Liver (tissue), 9 donors: ENCODE measurements around the gene MED12. TPM values are rescaled to one million over a fixed set of nuclear protein-coding genes. Genes with fewer than 3 reads are reported as not detected.

ENCODE experiments used
- DNase-seq: peaks from one replicate; pipeline ENCODE4 v3.0.0-alpha.2; 2017; ENCODE audit warnings: low spot score
- H3K27ac ChIP-seq, 2 donors: one replicate each; pipeline ENCODE4 v1.7.0; 2013; ENCODE audit warnings: inconsistent platforms in 2 of 2, low read length in 2 of 2, control low read depth in 1 of 2, low read depth in 1 of 2, mild to moderate bottlenecking in 1 of 2
- H3K27me3 ChIP-seq, 4 donors: one replicate each; pipeline versions ENCODE4 v1.6.1 to v1.7.0; 2013; ENCODE audit warnings: low read length in 3 of 4, inconsistent platforms in 1 of 4, mild to moderate bottlenecking in 1 of 4, moderate library complexity in 1 of 4; ENCODE audit not compliant: control insufficient read depth in 4 of 4, insufficient read depth in 4 of 4
- H3K36me3 ChIP-seq, 4 donors: one replicate each; pipeline versions ENCODE4 v1.6.1 to v1.7.0; 2013; ENCODE audit warnings: low read length in 3 of 4, mild to moderate bottlenecking in 3 of 4, low read depth in 1 of 4, moderate library complexity in 1 of 4; ENCODE audit not compliant: control insufficient read depth in 4 of 4, insufficient read depth in 3 of 4
- H3K4me1 ChIP-seq, 4 donors: one replicate each; pipeline versions ENCODE4 v1.6.1 to v1.7.0; 2013; ENCODE audit warnings: low read length in 3 of 4, mild to moderate bottlenecking in 3 of 4, moderate library complexity in 1 of 4; ENCODE audit not compliant: control insufficient read depth in 4 of 4, insufficient read depth in 4 of 4
- H3K4me3 ChIP-seq, 3 donors: one replicate each; pipeline versions ENCODE4 v1.6.1 to v1.7.0; 2013; ENCODE audit warnings: low read length in 3 of 3, control low read depth in 1 of 3, low read depth in 1 of 3, mild to moderate bottlenecking in 1 of 3
- H3K9ac ChIP-seq, 2 donors: one replicate each; pipeline ENCODE4 v1.7.0; 2013; ENCODE audit warnings: low read length in 2 of 2, mild to moderate bottlenecking in 2 of 2, moderate library complexity in 2 of 2, control low read depth in 1 of 2, low read depth in 1 of 2
- H3K9me3 ChIP-seq, 4 donors: one replicate each; pipeline versions ENCODE4 v1.6.1 to v1.7.0; 2013; ENCODE audit warnings: low read length in 3 of 4; ENCODE audit not compliant: control insufficient read depth in 4 of 4
- EGR1 ChIP-seq, 2 donors: IDR thresholded peaks; 2 replicates each; pipeline ENCODE4 v1.6.1; 2016 to 2018; ENCODE audit warnings: antibody characterized with exemption in 2 of 2, low read depth in 2 of 2
- FOXA1 ChIP-seq: IDR thresholded peaks from 2 replicates; pipeline ENCODE4 v1.6.1; 2016; ENCODE audit warnings: antibody characterized with exemption
- FOXA2 ChIP-seq: IDR thresholded peaks from 2 replicates; pipeline ENCODE4 v1.6.1; 2016; ENCODE audit warnings: antibody characterized with exemption
- HNF4A ChIP-seq, 2 donors: conservative IDR thresholded peaks; 2 replicates each; pipeline ENCODE4 v1.6.1; 2016; ENCODE audit warnings: antibody characterized with exemption in 2 of 2, mild to moderate bottlenecking in 2 of 2
- HNF4G ChIP-seq: IDR thresholded peaks from 2 replicates; pipeline ENCODE4 v1.6.1; 2016; ENCODE audit warnings: antibody characterized with exemption
- JUND ChIP-seq, 2 donors: IDR thresholded peaks; 2 replicates each; pipeline ENCODE4 v1.6.1; 2016; ENCODE audit warnings: antibody characterized with exemption in 2 of 2
- NR2F2 ChIP-seq: IDR thresholded peaks from 2 replicates; pipeline ENCODE4 v1.6.1; 2016; ENCODE audit warnings: antibody characterized with exemption
- RAD21 ChIP-seq, 2 donors: IDR thresholded peaks; 2 replicates each; pipeline ENCODE4 v1.6.1; 2016; ENCODE audit warnings: antibody characterized with exemption in 2 of 2, mild to moderate bottlenecking in 2 of 2
- RXRA ChIP-seq, 2 donors: IDR thresholded peaks; 2 replicates each; pipeline ENCODE4 v1.6.1; 2017 to 2018; ENCODE audit warnings: antibody characterized with exemption in 2 of 2, mild to moderate bottlenecking in 1 of 2
- SP1 ChIP-seq: IDR thresholded peaks from 2 replicates; pipeline ENCODE4 v1.6.1; 2018; ENCODE audit warnings: antibody characterized with exemption, mild to moderate bottlenecking
- TAF1 ChIP-seq: conservative IDR thresholded peaks from 2 replicates; pipeline ENCODE4 v1.6.1; 2016; ENCODE audit warnings: antibody characterized with exemption, mild to moderate bottlenecking
- YY1 ChIP-seq: IDR thresholded peaks from 2 replicates; pipeline ENCODE4 v1.6.1; 2016; ENCODE audit warnings: antibody characterized with exemption, mild to moderate bottlenecking
- whole genome bisulfite sequencing: extraction: QIAGEN DNeasy Blood & Tissue Kit; methylation state at CpG from one replicate; pipeline ENCODE4 v1.1.7; 2013; 5-methylcytosine and 5-hydroxymethylcytosine counted together
- polyA plus RNA-seq, 2 donors: library from polyadenylated mRNA; stranded (reverse) in 1 of 2; unstranded in 1 of 2; fragments of 200-250 nt in 1 of 2; fragments of >200 nt in 1 of 2; fragmentation: Nextera tagmentation in 1 of 2; extraction: Ambion mirVana in 1 of 2; gene quantifications; one replicate each; pipeline versions ENCODE4 v1.2.1 to v1.2.3, GENCODE V29; 2013 to 2015
- total RNA-seq, 2 donors: library from RNA; depleted of rRNA; stranded (reverse); fragments of >200 nt; gene quantifications; one replicate each; pipeline ENCODE4 v1.2.3, GENCODE V29; 2014
- TF ChIP-seq, protein P1 (sequence below): IDR thresholded peaks from 2 replicates; pipeline ENCODE4 v1.6.1; 2016; ENCODE audit warnings: antibody characterized with exemption, mild to moderate bottlenecking
- TF ChIP-seq, protein P2 (sequence below): IDR thresholded peaks from 2 replicates; pipeline ENCODE4 v1.6.1; 2016; ENCODE audit warnings: antibody characterized with exemption
- TF ChIP-seq, protein P3 (sequence below): IDR thresholded peaks from 2 replicates; pipeline ENCODE4 v1.6.1; 2016; ENCODE audit warnings: antibody characterized with exemption
- TF ChIP-seq, protein P4 (sequence below): IDR thresholded peaks from 2 replicates; pipeline ENCODE4 v1.6.1; 2016; ENCODE audit warnings: antibody characterized with exemption
- donor health status: healthy.
- donor health status: healthy.
- donor health status: healthy.
- donor health status: healthy.
- donor health status: healthy.

The MED12 gene
- total and polyA plus RNA-seq, 4 donors = 3.2 to 25.6 (median 9.3) TPM

DNA sequence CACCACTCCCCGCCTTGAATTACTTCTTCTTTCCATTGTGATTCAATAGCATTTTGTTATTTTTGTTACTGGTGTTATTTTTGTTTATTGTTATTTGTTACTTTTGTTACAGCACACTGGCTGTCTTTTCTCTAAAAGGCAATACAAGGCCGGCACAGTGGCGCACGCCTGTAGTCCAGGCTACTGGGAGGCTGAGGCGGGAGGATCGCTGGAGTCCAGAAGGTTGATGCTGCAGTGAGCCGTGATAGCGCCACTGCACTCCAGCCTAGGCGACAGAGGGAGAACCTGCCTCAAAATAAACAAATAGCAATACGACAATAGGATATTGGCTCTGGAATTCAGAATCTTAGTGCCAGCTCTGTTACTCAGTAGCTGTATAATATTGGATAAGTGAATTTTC lies 1.0 kb upstream of the MED12 start:
- H3K4me1 ChIP-seq = peaks cover 0 to 3% (median 2%) of the 10 kb centered on the region in 4 donors
- no peak overlapping the region for H3K9ac ChIP-seq
- H3K27me3 ChIP-seq = no peaks in the 10 kb centered on the region
- H3K9me3 ChIP-seq = peaks cover 0 to 2% (median under 1%) of the 10 kb centered on the region in 4 donors
- H3K4me3 ChIP-seq = no peak overlapping the region
- 79% methylated on average over 10 of the region's 10 CpGs for whole genome bisulfite sequencing
- H3K36me3 ChIP-seq = peaks cover 3 to 10% (median 7%) of the 10 kb centered on the region in 4 donors
- no peak for DNase-seq
- TF ChIP-seq, protein P1, sequence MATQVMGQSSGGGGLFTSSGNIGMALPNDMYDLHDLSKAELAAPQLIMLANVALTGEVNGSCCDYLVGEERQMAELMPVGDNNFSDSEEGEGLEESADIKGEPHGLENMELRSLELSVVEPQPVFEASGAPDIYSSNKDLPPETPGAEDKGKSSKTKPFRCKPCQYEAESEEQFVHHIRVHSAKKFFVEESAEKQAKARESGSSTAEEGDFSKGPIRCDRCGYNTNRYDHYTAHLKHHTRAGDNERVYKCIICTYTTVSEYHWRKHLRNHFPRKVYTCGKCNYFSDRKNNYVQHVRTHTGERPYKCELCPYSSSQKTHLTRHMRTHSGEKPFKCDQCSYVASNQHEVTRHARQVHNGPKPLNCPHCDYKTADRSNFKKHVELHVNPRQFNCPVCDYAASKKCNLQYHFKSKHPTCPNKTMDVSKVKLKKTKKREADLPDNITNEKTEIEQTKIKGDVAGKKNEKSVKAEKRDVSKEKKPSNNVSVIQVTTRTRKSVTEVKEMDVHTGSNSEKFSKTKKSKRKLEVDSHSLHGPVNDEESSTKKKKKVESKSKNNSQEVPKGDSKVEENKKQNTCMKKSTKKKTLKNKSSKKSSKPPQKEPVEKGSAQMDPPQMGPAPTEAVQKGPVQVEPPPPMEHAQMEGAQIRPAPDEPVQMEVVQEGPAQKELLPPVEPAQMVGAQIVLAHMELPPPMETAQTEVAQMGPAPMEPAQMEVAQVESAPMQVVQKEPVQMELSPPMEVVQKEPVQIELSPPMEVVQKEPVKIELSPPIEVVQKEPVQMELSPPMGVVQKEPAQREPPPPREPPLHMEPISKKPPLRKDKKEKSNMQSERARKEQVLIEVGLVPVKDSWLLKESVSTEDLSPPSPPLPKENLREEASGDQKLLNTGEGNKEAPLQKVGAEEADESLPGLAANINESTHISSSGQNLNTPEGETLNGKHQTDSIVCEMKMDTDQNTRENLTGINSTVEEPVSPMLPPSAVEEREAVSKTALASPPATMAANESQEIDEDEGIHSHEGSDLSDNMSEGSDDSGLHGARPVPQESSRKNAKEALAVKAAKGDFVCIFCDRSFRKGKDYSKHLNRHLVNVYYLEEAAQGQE = no peak
- no peak for TF ChIP-seq TAF1
- no peak for TF ChIP-seq NR2F2
- TF ChIP-seq RXRA (IDR thresholded peaks at IDR 0.05) = no peak
- no peak overlapping the region for H3K27ac ChIP-seq

DNA sequence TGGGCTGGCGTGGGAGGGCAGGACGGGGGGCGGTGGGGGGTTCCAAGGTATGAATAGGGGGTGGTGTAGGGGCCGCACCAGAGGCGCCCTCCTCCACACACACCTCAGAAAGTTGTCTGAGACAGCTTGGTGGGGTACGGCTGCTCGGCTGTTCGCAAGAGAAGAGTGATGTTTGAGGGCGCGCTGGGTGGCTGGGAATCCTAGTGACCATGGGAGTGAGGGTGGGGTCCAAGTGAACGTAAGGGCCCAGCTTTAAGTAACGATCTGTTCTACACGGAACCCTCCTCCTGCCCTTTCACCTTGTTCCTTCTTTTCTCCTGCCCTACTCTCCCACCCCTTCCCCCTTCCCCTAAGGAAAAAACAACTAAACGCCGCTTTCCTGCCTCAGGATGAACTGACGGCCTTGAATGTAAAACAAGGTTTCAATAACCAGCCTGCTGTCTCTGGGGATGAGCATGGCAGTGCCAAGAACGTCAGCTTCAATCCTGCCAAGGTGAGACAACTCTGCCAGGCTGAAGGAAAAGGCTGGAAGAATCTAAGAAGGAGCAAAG lies 664 bp downstream of the MED12 start:
- Histone ChIP-seq H3K27ac (peak overlapping the region in 1 of 2 donors; percentile 54), H3K27me3 (no peaks in the 10 kb centered on the region), H3K4me3 (peak overlapping the region; percentile 5 to 87 (median 79)), H3K9ac (peak overlapping the region in 1 of 2 donors; percentile 59), H3K9me3 (peaks cover 0 to 2% (median under 1%) of the 10 kb centered on the region in 4 donors), H3K36me3 (peaks cover 6 to 27% (median 15%) of the 10 kb centered on the region in 4 donors), H3K4me1 (peaks cover 0 to 3% (median 2%) of the 10 kb centered on the region in 4 donors)
- no peak for DNase-seq
- no peak for TF ChIP-seq YY1
- TF ChIP-seq, protein P1 = no peak
- TF ChIP-seq SP1 = no peak
- no peak for TF ChIP-seq FOXA2
- no peak for TF ChIP-seq HNF4G
- TF ChIP-seq, protein P2, sequence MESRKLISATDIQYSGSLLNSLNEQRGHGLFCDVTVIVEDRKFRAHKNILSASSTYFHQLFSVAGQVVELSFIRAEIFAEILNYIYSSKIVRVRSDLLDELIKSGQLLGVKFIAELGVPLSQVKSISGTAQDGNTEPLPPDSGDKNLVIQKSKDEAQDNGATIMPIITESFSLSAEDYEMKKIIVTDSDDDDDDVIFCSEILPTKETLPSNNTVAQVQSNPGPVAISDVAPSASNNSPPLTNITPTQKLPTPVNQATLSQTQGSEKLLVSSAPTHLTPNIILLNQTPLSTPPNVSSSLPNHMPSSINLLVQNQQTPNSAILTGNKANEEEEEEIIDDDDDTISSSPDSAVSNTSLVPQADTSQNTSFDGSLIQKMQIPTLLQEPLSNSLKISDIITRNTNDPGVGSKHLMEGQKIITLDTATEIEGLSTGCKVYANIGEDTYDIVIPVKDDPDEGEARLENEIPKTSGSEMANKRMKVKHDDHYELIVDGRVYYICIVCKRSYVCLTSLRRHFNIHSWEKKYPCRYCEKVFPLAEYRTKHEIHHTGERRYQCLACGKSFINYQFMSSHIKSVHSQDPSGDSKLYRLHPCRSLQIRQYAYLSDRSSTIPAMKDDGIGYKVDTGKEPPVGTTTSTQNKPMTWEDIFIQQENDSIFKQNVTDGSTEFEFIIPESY = no peak
- TF ChIP-seq RXRA (IDR thresholded peaks at IDR 0.05) = no peak
- TF ChIP-seq, protein P3, sequence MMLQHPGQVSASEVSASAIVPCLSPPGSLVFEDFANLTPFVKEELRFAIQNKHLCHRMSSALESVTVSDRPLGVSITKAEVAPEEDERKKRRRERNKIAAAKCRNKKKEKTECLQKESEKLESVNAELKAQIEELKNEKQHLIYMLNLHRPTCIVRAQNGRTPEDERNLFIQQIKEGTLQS = no peak
- TF ChIP-seq RAD21 (IDR thresholded peaks at IDR 0.05) = no peak
- no peak for TF ChIP-seq JUND (IDR thresholded peaks at IDR 0.05)
- TF ChIP-seq HNF4A (conservative IDR thresholded peaks at IDR 0.05) = no peak
- no peak for TF ChIP-seq FOXA1
- TF ChIP-seq EGR1 (IDR thresholded peaks at IDR 0.05; ENCODE audit: low read depth in 2 of 2) = no peak
- TF ChIP-seq, protein P4, sequence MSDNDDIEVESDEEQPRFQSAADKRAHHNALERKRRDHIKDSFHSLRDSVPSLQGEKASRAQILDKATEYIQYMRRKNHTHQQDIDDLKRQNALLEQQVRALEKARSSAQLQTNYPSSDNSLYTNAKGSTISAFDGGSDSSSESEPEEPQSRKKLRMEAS = no peak
- 5% methylated on average over 17 of the region's 17 CpGs for WGBS
